KOPT-K1 (cell line): ENCODE results near the gene DLL1.
A peak's percentile ranks its signal among the peaks of the same experiment; 100 is the strongest.

Source experiments
- H3K27ac ChIP-seq: fragments of 200-600 bp; sonication (generic); 2 replicates; pipeline ENCODE4 v1.5.1; 2016; ENCODE audit warnings: antibody characterized with exemption, mild to moderate bottlenecking, low read depth, low read length; ENCODE audit not compliant: poor library complexity, severe bottlenecking
- H3K36me3 ChIP-seq: fragments of 200-600 bp; sonication (generic); 2 replicates; pipeline ENCODE4 v1.5.1; 2017; ENCODE audit warnings: antibody characterized with exemption, mild to moderate bottlenecking, low read length, moderate library complexity; ENCODE audit not compliant: insufficient read depth
- H3K9me3 ChIP-seq: fragments of 200-600 bp; sonication (generic); 2 replicates; pipeline ENCODE4 v1.5.1; 2017; ENCODE audit warnings: antibody characterized with exemption, low read length, mild to moderate bottlenecking; ENCODE audit not compliant: insufficient read depth, poor library complexity, severe bottlenecking

The DLL1 gene

GRCh38 chr6:170279977-170280688 lies 10.7 kb downstream of the DLL1 start:
- no peaks in the 10 kb centered on the region for H3K9me3 ChIP-seq
- no peaks in the 10 kb centered on the region for H3K36me3 ChIP-seq
- peak overlapping the region; percentile 81 for H3K27ac ChIP-seq

GRCh38 chr6:170279426-170279825 lies 11.5 kb downstream of the DLL1 start:
- Histone ChIP-seq H3K9me3 (no peaks in the 10 kb centered on the region), H3K27ac (peak overlapping the region; percentile 81), H3K36me3 (no peaks in the 10 kb centered on the region)

GRCh38 chr6:170278743-170279094 lies 12.2 kb downstream of the DLL1 start:
- peak overlapping the region; percentile 81 for H3K27ac ChIP-seq
- no peaks in the 10 kb centered on the region for H3K9me3 ChIP-seq
- no peaks in the 10 kb centered on the region for H3K36me3 ChIP-seq

- Histone ChIP-seq H3K27ac (peak overlapping the region; percentile 81), H3K36me3 (no peaks in the 10 kb centered on the region), H3K9me3 (no peaks in the 10 kb centered on the region)
Observed at GRCh38 chr6:170277893-170278742, 12.8 kb downstream of the DLL1 start.

- H3K27ac ChIP-seq, result no peak overlapping the region
- H3K36me3 ChIP-seq, result no peaks in the 10 kb centered on the region
- H3K9me3 ChIP-seq, result no peaks in the 10 kb centered on the region
Observed at GRCh38 chr6:170276369-170277057, 14.4 kb downstream of the DLL1 start.

- Histone ChIP-seq H3K36me3 (no peaks in the 10 kb centered on the region), H3K27ac (no peak overlapping the region), H3K9me3 (no peaks in the 10 kb centered on the region)
Observed at GRCh38 chr6:170274713-170275560, 15.9 kb downstream of the DLL1 start.

GRCh38 chr6:170273681-170274080 lies 17.2 kb downstream of the DLL1 start:
- Histone ChIP-seq H3K9me3 (no peaks in the 10 kb centered on the region), H3K36me3 (no peaks in the 10 kb centered on the region), H3K27ac (no peak overlapping the region)

GRCh38 chr6:170273191-170273590 lies 17.7 kb downstream of the DLL1 start:
- Histone ChIP-seq H3K9me3 (no peaks in the 10 kb centered on the region), H3K36me3 (no peaks in the 10 kb centered on the region), H3K27ac (no peak overlapping the region)

- no peaks in the 10 kb centered on the region for H3K9me3 ChIP-seq
- peak overlapping the region; percentile 90 for H3K27ac ChIP-seq
- no peaks in the 10 kb centered on the region for H3K36me3 ChIP-seq
Observed at GRCh38 chr6:170272341-170273065, 18.4 kb downstream of the DLL1 start.

- Histone ChIP-seq H3K27ac (peak overlapping the region; percentile 90), H3K9me3 (no peaks in the 10 kb centered on the region), H3K36me3 (no peaks in the 10 kb centered on the region)
Observed at GRCh38 chr6:170271771-170272314, 19.0 kb downstream of the DLL1 start.

GRCh38 chr6:170270984-170271593 lies 19.8 kb downstream of the DLL1 start:
- Histone ChIP-seq H3K27ac (peak overlapping the region; percentile 90), H3K9me3 (no peaks in the 10 kb centered on the region), H3K36me3 (no peaks in the 10 kb centered on the region)

- no peaks in the 10 kb centered on the region for H3K9me3 ChIP-seq
- no peaks in the 10 kb centered on the region for H3K36me3 ChIP-seq
- no peak overlapping the region for H3K27ac ChIP-seq
Observed at GRCh38 chr6:170269846-170270541, 20.9 kb downstream of the DLL1 start.

GRCh38 chr6:170269151-170269845 lies 21.6 kb downstream of the DLL1 start:
- Histone ChIP-seq H3K36me3 (no peaks in the 10 kb centered on the region), H3K9me3 (no peaks in the 10 kb centered on the region), H3K27ac (no peak overlapping the region)
